GM19467 (cell line): ENCODE results near the gene MORF4L1.
"Not testable (repeated sequence)": the region's sequence is repeated elsewhere in the genome, so short reads cannot be mapped to it uniquely, and the experiment has no call there.

Experiments used
- ATAC-seq: cut with Tn5 transposase; IDR thresholded peaks from one replicate; pipeline ENCODE4 v1.9.1; 2021; ENCODE audit warnings: mild to moderate bottlenecking, moderate library complexity; ENCODE audit not compliant: unreplicated experiment

MORF4L1 gene

GRCh38 chr15:78898540-78898939 lies 25.9 kb downstream of the MORF4L1 start:
- ATAC-seq: no peak

- ATAC-seq: not testable (repeated sequence)
Observed at GRCh38 chr15:78900819-78901533, 28.3 kb downstream of the MORF4L1 start.

DNA sequence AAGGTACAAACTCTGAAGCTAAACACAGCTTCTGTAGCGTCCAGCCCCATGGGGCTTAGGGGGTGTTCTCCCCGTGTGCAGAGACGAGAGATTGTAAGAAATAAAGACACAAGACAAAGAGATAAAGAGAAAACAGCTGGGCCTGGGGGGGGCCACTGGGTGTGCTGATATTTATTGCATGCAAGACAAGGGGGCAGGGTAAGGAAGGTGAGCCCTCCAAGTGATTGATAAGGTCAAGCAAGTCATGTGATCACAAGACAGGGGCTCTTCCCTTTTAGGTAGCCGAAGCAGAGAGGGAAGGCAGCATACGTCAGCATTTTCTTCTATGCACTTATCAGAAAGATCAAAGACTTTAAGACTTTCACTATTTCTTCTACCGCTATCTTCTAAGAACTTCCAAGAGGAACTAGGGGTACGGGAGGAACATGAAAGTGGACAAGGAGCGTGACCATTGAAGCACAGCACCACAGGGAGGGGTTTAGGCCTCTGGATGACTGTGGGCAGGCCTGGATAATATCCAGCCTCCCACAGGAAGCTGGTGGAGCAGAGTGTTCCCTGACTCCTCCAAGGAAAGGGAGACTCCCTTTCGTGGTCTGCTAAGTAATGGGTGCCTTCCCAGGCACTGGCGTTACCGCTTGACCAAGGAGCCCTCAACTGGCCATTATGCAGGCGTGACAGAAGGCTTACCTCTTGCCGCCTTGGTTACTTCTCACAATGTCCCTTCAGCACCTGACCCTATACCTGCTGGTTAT lies 29.8 kb downstream of the MORF4L1 start:
- not testable (repeated sequence) for ATAC-seq

DNA sequence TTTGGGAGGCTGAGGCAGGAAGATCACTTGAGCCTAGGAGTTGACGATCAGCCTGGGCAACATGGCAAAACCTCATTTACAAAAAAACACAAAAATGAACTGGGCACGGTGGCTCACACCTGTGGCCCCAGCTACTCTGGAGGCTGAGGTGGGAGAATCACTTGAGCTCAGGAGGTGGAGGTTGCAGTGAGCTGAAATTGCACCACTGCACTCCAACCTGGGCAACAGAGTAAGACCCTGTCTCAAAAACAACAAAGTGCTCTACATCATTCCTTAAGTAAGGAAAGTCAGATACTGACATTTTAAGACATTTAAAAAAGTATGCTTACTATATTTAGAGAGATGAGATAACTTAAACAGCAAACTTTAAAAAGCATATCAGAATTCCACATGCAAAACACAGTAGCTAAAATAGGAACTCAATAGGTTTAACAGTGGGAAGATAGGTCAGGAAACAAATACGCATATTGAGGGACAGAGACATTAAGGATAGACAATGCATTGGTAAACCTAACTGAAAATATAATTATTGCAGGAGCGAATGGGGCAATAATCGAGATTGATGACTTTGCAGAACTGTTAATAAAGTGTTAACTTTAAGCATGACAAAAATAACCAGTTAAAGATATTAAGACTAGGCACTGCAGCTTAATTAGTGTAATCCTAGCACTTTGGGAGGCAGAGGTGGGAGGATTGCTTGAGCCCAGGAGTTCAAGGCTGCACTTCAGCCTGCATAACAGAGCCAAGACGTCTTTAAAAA lies 32.1 kb downstream of the MORF4L1 start:
- no peak for ATAC-seq

DNA sequence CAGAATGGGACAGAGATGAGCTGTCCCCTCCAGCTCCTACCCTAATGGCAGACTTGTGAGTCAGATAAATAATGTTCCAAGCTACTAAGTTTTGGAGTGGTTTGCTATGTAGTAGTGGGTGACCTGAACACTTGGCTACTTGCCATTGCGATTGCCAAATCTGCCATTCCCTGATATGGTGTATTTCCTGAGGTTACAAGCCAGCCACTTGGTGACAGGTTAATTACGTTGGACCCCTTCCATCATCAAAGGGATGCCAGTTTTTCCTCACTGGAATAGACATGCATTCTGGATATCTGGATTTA lies 33.6 kb downstream of the MORF4L1 start:
- ATAC-seq: no peak

GRCh38 chr15:78907577-78907976 lies 34.9 kb downstream of the MORF4L1 start:
- no peak for ATAC-seq

DNA sequence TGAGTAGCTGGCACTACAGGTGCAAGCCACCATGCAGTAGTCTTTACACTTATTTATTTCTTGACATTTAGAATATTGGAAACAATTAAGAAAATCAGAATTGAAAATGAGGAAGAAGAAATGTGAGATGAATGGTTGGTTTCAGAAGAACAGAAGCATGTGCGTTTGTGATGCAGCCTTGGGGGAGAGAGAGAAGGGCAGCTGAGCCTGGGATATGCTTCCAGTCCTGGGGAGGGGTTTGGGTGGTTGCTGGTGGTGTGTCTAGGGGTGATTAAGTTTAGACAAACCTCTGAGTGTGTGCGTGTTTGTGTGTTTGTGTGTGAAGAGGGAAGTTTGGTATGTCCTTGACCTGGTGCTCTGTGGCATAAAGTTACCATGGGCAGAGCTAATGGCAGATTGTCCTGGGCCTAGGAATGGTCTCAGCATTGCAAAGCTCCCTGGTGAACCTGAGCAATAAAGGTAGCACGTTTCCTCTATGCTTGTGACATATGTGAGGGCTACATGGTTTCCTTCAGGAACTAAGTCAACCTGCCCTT lies 36.5 kb downstream of the MORF4L1 start:
- no peak for ATAC-seq

GRCh38 chr15:78909791-78910228 lies 37.1 kb downstream of the MORF4L1 start:
- ATAC-seq: no peak

DNA sequence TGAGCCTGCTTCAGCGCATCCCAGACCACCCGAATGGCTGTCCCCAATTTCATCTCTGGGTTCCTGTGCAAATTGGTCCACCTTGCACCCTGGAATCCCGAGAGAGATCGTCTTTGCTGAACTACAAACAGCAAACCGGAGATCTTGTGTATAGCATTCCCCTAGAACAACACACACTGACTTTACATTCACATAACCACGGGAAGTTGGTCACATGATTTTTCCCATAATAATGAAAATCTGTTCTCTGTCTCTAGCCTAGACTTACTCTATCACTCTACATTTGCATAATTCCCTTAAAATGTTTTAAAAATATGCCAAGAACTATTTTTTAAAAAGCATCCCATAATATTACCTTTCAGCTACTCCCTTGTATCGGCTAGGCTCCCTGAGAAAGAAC lies 37.6 kb downstream of the MORF4L1 start:
- ATAC-seq: no peak

GRCh38 chr15:78912316-78912715 lies 39.6 kb downstream of the MORF4L1 start:
- no peak for ATAC-seq

DNA sequence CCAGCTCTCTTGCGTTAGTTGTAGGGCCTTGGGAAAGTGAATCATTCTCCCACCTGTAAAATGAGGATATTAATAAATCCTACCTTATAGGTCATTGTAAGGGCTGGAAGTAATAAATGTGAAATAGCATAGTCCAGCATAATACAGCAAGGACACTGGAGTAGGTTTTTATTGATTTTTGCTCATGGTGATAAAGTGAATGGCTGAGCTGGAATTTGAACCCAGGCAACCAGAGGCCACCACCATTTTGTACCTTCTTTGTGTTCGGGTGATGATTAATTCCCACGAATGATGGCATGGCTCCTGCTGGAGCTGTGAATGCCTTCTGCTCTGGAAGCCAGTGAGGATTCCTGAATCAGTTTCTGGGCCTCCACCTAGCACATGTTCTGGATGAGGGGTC lies 40.3 kb downstream of the MORF4L1 start:
- ATAC-seq: no peak

GRCh38 chr15:78914027-78914764 lies 41.5 kb downstream of the MORF4L1 start:
- no peak for ATAC-seq

GRCh38 chr15:78915341-78916087 lies 42.8 kb downstream of the MORF4L1 start:
- no peak for ATAC-seq

DNA sequence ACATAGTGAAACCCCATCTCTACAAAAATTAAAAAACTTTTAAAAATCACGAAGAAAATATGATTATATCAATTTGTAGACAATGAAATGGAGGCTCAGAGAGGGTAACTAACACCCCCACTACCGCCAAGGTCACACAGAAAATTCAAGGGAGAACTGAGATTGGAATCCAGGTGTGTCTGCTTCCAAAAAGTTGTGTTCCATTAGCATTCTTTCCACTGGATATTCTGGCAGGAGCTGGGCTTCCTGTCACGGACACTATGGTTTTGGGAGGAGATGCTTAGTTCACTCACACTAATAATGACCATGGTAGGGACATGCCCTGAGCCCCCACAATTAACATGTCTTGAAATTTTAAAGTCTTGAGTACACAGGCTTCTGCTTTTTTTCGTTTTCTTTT lies 43.4 kb downstream of the MORF4L1 start:
- no peak for ATAC-seq

DNA sequence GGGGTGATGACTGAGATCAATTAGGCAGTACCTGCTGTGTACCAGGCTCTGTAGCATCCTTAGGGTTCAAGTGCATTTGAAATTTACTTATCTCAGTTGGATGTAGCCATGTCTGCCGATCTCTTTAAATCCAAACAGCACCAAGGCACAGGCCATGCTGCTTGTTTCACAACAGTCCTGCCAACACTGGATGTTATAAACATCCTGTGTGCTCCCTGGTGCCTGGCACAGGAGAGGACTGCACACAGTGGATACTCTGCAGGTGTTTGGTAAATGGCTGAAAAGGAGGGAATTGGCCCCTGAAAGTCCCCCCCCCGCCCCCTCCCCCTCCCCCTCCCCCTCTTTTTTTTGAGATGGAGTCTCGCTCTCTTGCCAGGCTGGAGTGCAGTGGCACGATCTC lies 45.2 kb downstream of the MORF4L1 start:
- ATAC-seq: no peak

DNA sequence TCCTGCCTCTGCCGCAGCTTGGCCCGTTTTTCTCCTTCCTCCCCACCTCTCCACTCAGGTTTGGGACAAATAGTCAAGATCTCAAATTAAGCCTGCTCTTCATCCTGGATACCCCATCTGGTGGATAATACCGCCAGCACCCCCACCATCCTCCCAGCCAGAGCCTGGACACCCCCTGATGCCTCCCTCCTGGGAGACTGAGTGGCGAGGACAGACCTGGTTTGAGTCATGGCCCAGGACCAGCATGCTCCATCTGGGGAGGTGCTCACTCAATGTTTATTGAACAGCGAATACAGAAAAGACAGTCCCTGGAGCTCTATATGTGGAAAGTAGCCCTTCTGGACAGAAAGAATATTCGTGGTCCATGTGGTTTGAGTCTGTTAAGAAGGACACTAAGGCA lies 48.8 kb downstream of the MORF4L1 start:
- no peak for ATAC-seq

- ATAC-seq: no peak
Observed at GRCh38 chr15:78921940-78922339, 49.2 kb downstream of the MORF4L1 start.

- ATAC-seq: no peak
Observed at GRCh38 chr15:78922527-78922926, 49.8 kb downstream of the MORF4L1 start.

DNA sequence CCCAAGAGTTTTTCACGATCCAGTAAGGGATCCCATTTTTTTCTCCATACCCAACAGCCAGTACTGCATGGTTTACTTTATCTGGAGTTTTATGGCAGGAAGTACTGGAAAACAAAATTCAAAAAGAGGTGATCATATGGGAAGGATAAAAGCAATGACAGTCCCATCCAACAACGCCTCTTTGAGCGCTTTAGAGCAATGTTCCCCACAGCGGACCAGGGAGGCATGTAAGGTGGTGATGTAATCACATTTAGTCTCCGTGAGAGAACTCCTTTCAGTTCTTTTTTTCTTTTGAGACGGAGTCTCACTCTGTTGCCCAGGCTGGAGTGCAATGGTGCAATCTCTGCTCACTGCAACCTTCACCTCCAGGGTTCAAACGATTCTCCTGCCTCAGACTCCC lies 50.3 kb downstream of the MORF4L1 start:
- no peak for ATAC-seq
